H1 (cell line): ENCODE measurements around the gene GLCE. TPM values are rescaled to one million over a fixed set of nuclear protein-coding genes. Genes with fewer than 3 reads are reported as not detected.

Source experiments
- CTCF ChIA-PET: fragments of 300-600 bp; sonication (Branson Sonifier 250); formaldehyde crosslinking; loops from one replicate; lab custom pipeline; 2021; ENCODE audit not compliant: partially characterized antibody; lab: Charles Lee
- POLR2A ChIA-PET: fragments of 300-600 bp; sonication (Branson Sonifier 250); formaldehyde crosslinking; loops from one replicate; lab custom pipeline; 2021; ENCODE audit warnings: inconsistent platforms; ENCODE audit not compliant: partially characterized antibody; lab: Charles Lee
- DNase-seq, 2 experiments: peaks; one replicate each; pipeline versions ENCODE4 v3.0.0 to v3.0.0-alpha.2; 2010 to 2022; ENCODE audit warnings: low spot score in 2 of 2, low read depth in 1 of 2, mixed read lengths in 1 of 2
- FAIRE-seq: peaks from 2 replicates; lab custom pipeline; 2011; peaks lifted over from hg19 to GRCh38; lab: Jason Lieb, UNC
- H2AFZ ChIP-seq: 2 replicates; pipeline ENCODE4 v1.8.1; 2012; ENCODE audit warnings: low read length, inconsistent platforms
- H2AK5ac ChIP-seq: 2 replicates; pipeline ENCODE4 v1.6.1; 2013; ENCODE audit warnings: low read depth, low read length
- H2BK120ac ChIP-seq: replicated peaks from 2 replicates; pipeline ENCODE3; 2013; ENCODE audit warnings: low read depth, low read length, inconsistent platforms
- H2BK12ac ChIP-seq: 2 replicates; pipeline ENCODE4 v1.6.1; 2013; ENCODE audit warnings: low read depth, low read length
- H2BK15ac ChIP-seq: 2 replicates; pipeline ENCODE4 v1.6.1; 2013; ENCODE audit warnings: low read length
- H2BK20ac ChIP-seq: 2 replicates; pipeline ENCODE4 v1.6.1; 2013; ENCODE audit warnings: low read length
- H2BK5ac ChIP-seq: 2 replicates; pipeline ENCODE4 v1.6.1; 2013; ENCODE audit warnings: low read depth, low read length
- H3K14ac ChIP-seq: 2 replicates; pipeline ENCODE4 v1.6.1; 2013; ENCODE audit warnings: inconsistent platforms; ENCODE audit not compliant: insufficient read length
- H3K18ac ChIP-seq: 2 replicates; pipeline ENCODE4 v1.6.1; 2013; ENCODE audit warnings: low read length; ENCODE audit errors: extremely low read depth
- H3K23ac ChIP-seq: 2 replicates; pipeline ENCODE4 v1.6.1; 2013; ENCODE audit warnings: inconsistent platforms; ENCODE audit not compliant: insufficient read length
- H3K23me2 ChIP-seq: 2 replicates; pipeline ENCODE4 v1.6.1; 2013; ENCODE audit warnings: low read depth, low read length
- H3K27ac ChIP-seq: 2 replicates; pipeline ENCODE4 v1.6.1; 2011; ENCODE audit warnings: low read depth, low read length, inconsistent platforms
- H3K27me3 ChIP-seq, 4 experiments: replicated peaks in 1 of 4; 1 replicate in 1 of 4; 2 replicates in 3 of 4; pipeline versions ENCODE4 v1.6.1 to v1.8.1; 2011 to 2013; ENCODE audit warnings: low read length in 3 of 4, mild to moderate bottlenecking in 3 of 4, inconsistent platforms in 2 of 4, mixed read lengths in 2 of 4, moderate library complexity in 1 of 4; ENCODE audit not compliant: control insufficient read depth in 3 of 4, insufficient read depth in 3 of 4; ENCODE audit errors: extremely low read depth in 1 of 4
- H3K36me3 ChIP-seq, 4 experiments: 2 replicates each; pipeline versions ENCODE4 v1.6.1 to v1.8.1; 2011 to 2013; ENCODE audit warnings: mild to moderate bottlenecking in 4 of 4, low read length in 3 of 4, moderate library complexity in 2 of 4, control low read depth in 1 of 4, inconsistent platforms in 1 of 4; ENCODE audit not compliant: insufficient read depth in 4 of 4, control insufficient read depth in 2 of 4
- H3K4ac ChIP-seq: replicated peaks from 2 replicates; pipeline ENCODE3; 2013; ENCODE audit warnings: low read length, low read depth, mixed read lengths, inconsistent platforms; ENCODE audit not compliant: insufficient read length
- H3K4me1 ChIP-seq, 4 experiments: replicated peaks in 1 of 4; 1 replicate in 1 of 4; 2 replicates in 3 of 4; pipeline versions ENCODE4 v1.6.1 to v1.8.1; 2011 to 2013; ENCODE audit warnings: low read length in 3 of 4, inconsistent platforms in 2 of 4, mixed read lengths in 1 of 4; ENCODE audit not compliant: insufficient read depth in 4 of 4, control insufficient read depth in 3 of 4
- H3K4me2 ChIP-seq, 2 experiments: 2 replicates each; pipeline versions ENCODE4 v1.6.1 to v1.8.1; 2011 to 2013; ENCODE audit warnings: low read depth in 2 of 2, low read length in 2 of 2, control low read depth in 1 of 2, inconsistent platforms in 1 of 2, mild to moderate bottlenecking in 1 of 2; ENCODE audit not compliant: insufficient read depth in 1 of 2
- H3K4me3 ChIP-seq, 4 experiments: fragments of 200-600, 300-600 bp in 1 of 4; sonication (generic), shearing (Covaris generic), sonication (Bioruptor Twin) in 1 of 4; 2 replicates each; pipeline versions ENCODE4 v1.5.1 to v1.8.1; 2011 to 2016; ENCODE audit warnings: low read length in 4 of 4, low read depth in 3 of 4, control low read depth in 2 of 4, inconsistent platforms in 2 of 4, mild to moderate bottlenecking in 2 of 4, mixed read lengths in 1 of 4, moderate library complexity in 1 of 4; ENCODE audit not compliant: insufficient read depth in 2 of 4; ENCODE audit errors: extremely low read depth in 1 of 4
- H3K56ac ChIP-seq: replicated peaks from 2 replicates; pipeline ENCODE3; 2013; ENCODE audit warnings: low read depth, mild to moderate bottlenecking, mixed read lengths, low read length, inconsistent platforms; ENCODE audit not compliant: insufficient read length
- H3K79me1 ChIP-seq: 2 replicates; pipeline ENCODE4 v1.6.1; 2013; ENCODE audit warnings: low read depth, low read length, control low read depth
- H3K79me2 ChIP-seq, 2 experiments: 2 replicates each; pipeline versions ENCODE4 v1.6.1 to v1.8.1; 2012 to 2013; ENCODE audit warnings: low read length in 2 of 2, mild to moderate bottlenecking in 2 of 2, inconsistent platforms in 1 of 2; ENCODE audit not compliant: insufficient read depth in 2 of 2, control insufficient read depth in 1 of 2
- H3K9ac ChIP-seq, 4 experiments: replicated peaks in 1 of 4; 1 replicate in 1 of 4; 2 replicates in 3 of 4; pipeline versions ENCODE4 v1.6.1 to v1.8.1; 2011 to 2013; ENCODE audit warnings: low read depth in 3 of 4, low read length in 3 of 4, control low read depth in 2 of 4, mild to moderate bottlenecking in 2 of 4, moderate library complexity in 2 of 4, inconsistent platforms in 1 of 4; ENCODE audit errors: extremely low read depth in 1 of 4
- H3K9me3 ChIP-seq, 2 experiments: 2 replicates each; pipeline versions ENCODE4 v1.6.1 to v1.8.1; 2012 to 2013; ENCODE audit warnings: mild to moderate bottlenecking in 2 of 2, moderate library complexity in 2 of 2, control low read depth in 1 of 2, inconsistent platforms in 1 of 2, low read depth in 1 of 2, low read length in 1 of 2, mixed read lengths in 1 of 2; ENCODE audit not compliant: insufficient read depth in 2 of 2
- H4K20me1 ChIP-seq, 2 experiments: replicated peaks in 1 of 2; 2 replicates each; pipeline versions ENCODE3 to v1.8.1; 2011 to 2013; ENCODE audit warnings: inconsistent platforms in 2 of 2, low read length in 2 of 2, mild to moderate bottlenecking in 1 of 2; ENCODE audit not compliant: insufficient read depth in 2 of 2, control insufficient read depth in 1 of 2
- H4K5ac ChIP-seq: 2 replicates; pipeline ENCODE4 v1.6.1; 2013; ENCODE audit warnings: low read length, low read depth, mixed read lengths, inconsistent platforms; ENCODE audit not compliant: insufficient read length
- H4K8ac ChIP-seq: 2 replicates; pipeline ENCODE4 v1.8.0; 2013; ENCODE audit warnings: mild to moderate bottlenecking, moderate library complexity, low read length, inconsistent platforms; ENCODE audit not compliant: insufficient read depth; ENCODE audit errors: extremely low read depth
- H4K91ac ChIP-seq: replicated peaks from 2 replicates; pipeline ENCODE3; 2013; ENCODE audit warnings: low read length, mixed read lengths, inconsistent platforms; ENCODE audit not compliant: insufficient read length
- CTBP2 ChIP-seq: IDR thresholded peaks from 2 replicates; pipeline ENCODE4 v1.7.0; 2011; ENCODE audit warnings: borderline replicate concordance, mild to moderate bottlenecking, moderate library complexity, mixed read lengths, low read length; ENCODE audit not compliant: insufficient read depth, insufficient read length
- SIRT6 ChIP-seq: IDR thresholded peaks from one replicate; pipeline ENCODE4 v1.7.1; 2012; ENCODE audit warnings: low read length, inconsistent platforms
- SUZ12 ChIP-seq: fragments of 200-600 bp; sonication (generic); IDR thresholded peaks from 2 replicates; pipeline ENCODE4 v1.6.1; 2012; ENCODE audit warnings: mild to moderate bottlenecking, inconsistent platforms, low read length, moderate library complexity, mixed read lengths
- ZNF274 ChIP-seq: IDR thresholded peaks from 2 replicates; pipeline ENCODE4 v1.7.0; 2012; ENCODE audit warnings: low read length, borderline replicate concordance; ENCODE audit errors: extremely low read depth
- WGBS, 2 experiments: shearing (Covaris generic) in 1 of 2; methylation state at CpG; one replicate each; pipeline versions ENCODE4 v1.1.6 to v1.1.7; 2013 to 2015; ENCODE audit warnings: low lambda C conversion rate in 2 of 2, mixed read lengths in 2 of 2, inconsistent platforms in 1 of 2, low coverage in 1 of 2, missing lambda C conversion rate in 1 of 2; ENCODE audit not compliant: insufficient replicate concordance in 2 of 2, insufficient coverage in 1 of 2, insufficient read length in 1 of 2; ENCODE audit errors: extremely low coverage in 1 of 2, missing lambda C conversion rate in 1 of 2; 5-methylcytosine and 5-hydroxymethylcytosine counted together
- polyA plus RNA-seq, 7 experiments: library from polyadenylated mRNA; depleted of rRNA in 3 of 7; stranded (reverse) in 5 of 7; unstranded in 2 of 7; fragments of >200 nt in 5 of 7; fragments of 200-250 nt in 2 of 7; gene quantifications; 1 replicate in 5 of 7; 2 replicates in 1 of 7; 4 replicates in 1 of 7; pipeline versions ENCODE4 v1.2.1 to v1.2.3, GENCODE V29; 2011 to 2013; ENCODE audit warnings: missing spikeins in 2 of 7, mixed read lengths in 2 of 7
- total RNA-seq: library from RNA; stranded (reverse); fragmentation: NEBNext Ultra II Directional; extraction: Animal tissue kit (Norgen Biotek cat#: 25700); gene quantifications from 2 replicates; pipeline ENCODE4 v1.2.1, GENCODE V29; 2021

The GLCE gene
- total and polyA plus RNA-seq, 2 of the 8 experiments (the other 6 are each of a cell fraction or from before 2014, with no cell fraction given) = 17.1 to 22.7 TPM

DNA sequence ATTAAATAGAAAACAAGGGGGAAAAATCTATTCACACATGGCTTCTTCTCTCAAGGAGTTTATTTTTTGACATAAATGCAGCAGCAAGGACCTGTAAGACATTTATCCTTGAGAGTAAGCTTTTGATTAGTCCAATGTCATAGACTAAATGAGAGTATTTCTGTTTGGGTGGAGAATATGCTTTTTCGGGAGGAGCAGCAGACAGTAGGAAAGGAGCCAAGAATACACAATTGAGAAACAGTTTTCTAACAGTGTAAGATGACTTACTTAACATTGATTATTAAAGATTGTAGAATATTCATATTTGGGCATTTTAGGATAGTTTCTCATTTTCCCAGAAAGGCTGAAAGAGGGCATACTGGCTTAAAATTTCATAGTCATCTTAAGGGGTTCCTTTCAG is 72.3 kb downstream of the GLCE start:
- Histone ChIP-seq H2BK12ac (no peak overlapping the region), H3K4me1 (no peaks in the 10 kb centered on the region), H3K23ac (no peak overlapping the region), H3K9me3 (no peaks in the 10 kb centered on the region), H3K79me2 (no peaks in the 10 kb centered on the region), H4K5ac (no peak overlapping the region), H4K91ac (no peak overlapping the region), H3K79me1 (no peaks in the 10 kb centered on the region), H3K9ac (no peak overlapping the region), H3K27me3 (no peaks in the 10 kb centered on the region), H4K20me1 (no peaks in the 10 kb centered on the region), H2AFZ (no peak overlapping the region), H3K14ac (no peak overlapping the region), H2BK15ac (no peak overlapping the region), H3K4me3 (no peak overlapping the region), H2AK5ac (no peak overlapping the region), H3K18ac (no peak overlapping the region), H3K23me2 (no peaks in the 10 kb centered on the region), H3K36me3 (peaks cover 0 to 2% (median 0%) of the 10 kb centered on the region in 4 experiments; a peak in 2 of 8 replicates), H2BK5ac (no peak overlapping the region), H3K27ac (no peak overlapping the region), H3K4ac (no peak overlapping the region), H3K56ac (no peak overlapping the region), H3K4me2 (no peak overlapping the region), H4K8ac (no peak overlapping the region), H2BK120ac (no peak overlapping the region), H2BK20ac (no peak overlapping the region)
- DNase-seq = no peak
- CTCF ChIA-PET = interaction anchor here (0.9 to 1.4 kb wide), 2 partner anchors 126 to 197 kb away, joined by 3 read pairs; no protein-coding TSS in a partner anchor
- WGBS, 2 experiments = 94% methylated on average over 1 of the region's 1 CpG; no CpG with 5 or more reads in 1 of the 2 experiments
- no peak for FAIRE-seq
- POLR2A ChIA-PET = no interaction called here
- TF ChIP-seq SUZ12 = no peak
- no peak for TF ChIP-seq ZNF274
- TF ChIP-seq SIRT6 = no peak
- TF ChIP-seq CTBP2 = no peak
